DOHH2 (cell line): Measurements from ENCODE around the gene PCCA.

Experiments
- H3F3A ChIP-seq: fragments of 200-600 bp; sonication (generic), shearing (Covaris generic); 2 replicates; pipeline ENCODE4 v1.6.0; 2016; ENCODE audit warnings: antibody characterized with exemption, mild to moderate bottlenecking; ENCODE audit not compliant: control insufficient read depth, insufficient read depth
- H3K27ac ChIP-seq: fragments of 200-600 bp; sonication (generic); 2 replicates; pipeline ENCODE4 v1.5.1; 2014; ENCODE audit warnings: low read depth, mild to moderate bottlenecking, low read length, moderate library complexity
- H3K27me3 ChIP-seq: fragments of 200-600 bp; sonication (generic); 2 replicates; pipeline ENCODE4 v1.6.1; 2014; ENCODE audit warnings: mild to moderate bottlenecking, low read length, mixed read lengths; ENCODE audit not compliant: control insufficient read depth
- H3K36me3 ChIP-seq: fragments of 200-600 bp; sonication (generic); 2 replicates; pipeline ENCODE4 v1.6.1; 2014; ENCODE audit warnings: mild to moderate bottlenecking, low read length, moderate library complexity, mixed read lengths; ENCODE audit not compliant: control insufficient read depth
- H3K4me1 ChIP-seq: fragments of 200-600 bp; sonication (generic); 2 replicates; pipeline ENCODE4 v1.6.1; 2014; ENCODE audit warnings: mild to moderate bottlenecking, low read length, mixed read lengths; ENCODE audit not compliant: control insufficient read depth
- H3K4me2 ChIP-seq: fragments of 200-600 bp; sonication (generic); 2 replicates; pipeline ENCODE4 v1.6.0; 2014; ENCODE audit warnings: mild to moderate bottlenecking, low read length, moderate library complexity
- H3K4me3 ChIP-seq: fragments of 200-600 bp; sonication (generic); 2 replicates; pipeline ENCODE4 v1.5.1; 2014; ENCODE audit warnings: mild to moderate bottlenecking, low read length, mixed read lengths
- H3K79me2 ChIP-seq: fragments of 200-600 bp; sonication (generic); 2 replicates; pipeline ENCODE4 v1.6.1; 2014; ENCODE audit warnings: mild to moderate bottlenecking, low read length, mixed read lengths; ENCODE audit not compliant: control insufficient read depth
- H3K9me2 ChIP-seq: fragments of 200-600 bp; sonication (generic); replicated peaks from 2 replicates; pipeline ENCODE4 v1.6.1; 2014; ENCODE audit warnings: mild to moderate bottlenecking, low read length, mixed read lengths; ENCODE audit not compliant: control insufficient read depth
- H3K9me3 ChIP-seq: fragments of 200-600 bp; sonication (generic); 2 replicates; pipeline ENCODE4 v1.6.1; 2014; ENCODE audit warnings: antibody characterized with exemption, low read length, mixed read lengths; ENCODE audit not compliant: control insufficient read depth, insufficient read depth
- H4K20me1 ChIP-seq: fragments of 200-600 bp; sonication (generic); 2 replicates; pipeline ENCODE4 v1.6.0; 2014; ENCODE audit warnings: low read depth, mild to moderate bottlenecking, antibody characterized with exemption, low read length, moderate library complexity; ENCODE audit not compliant: control insufficient read depth, insufficient read depth
- EZH2phosphoT487 ChIP-seq: fragments of 200-600 bp; sonication (generic); IDR thresholded peaks from 2 replicates; pipeline ENCODE4 v1.6.1; 2017; ENCODE audit warnings: borderline replicate concordance, mild to moderate bottlenecking, antibody characterized with exemption, low read length, moderate library complexity, mixed read lengths
- TF ChIP-seq, protein P1 (sequence below): fragments of 200-600 bp; sonication (generic); IDR thresholded peaks from one replicate; pipeline ENCODE4 v1.5.1; 2014; ENCODE audit warnings: antibody characterized with exemption, mild to moderate bottlenecking, low read depth, low read length; ENCODE audit not compliant: poor library complexity, severe bottlenecking

Gene PCCA

GRCh38 chr13:100156788-100157187, 67.9 kb downstream of the PCCA start:
- Histone ChIP-seq H3K27ac (no peak overlapping the region), H3K4me3 (no peak overlapping the region), H3K36me3 (no peaks in the 10 kb centered on the region), H3K4me1 (no peaks in the 10 kb centered on the region), H4K20me1 (no peaks in the 10 kb centered on the region), H3K9me3 (no peaks in the 10 kb centered on the region), H3K4me2 (no peak overlapping the region), H3K79me2 (no peaks in the 10 kb centered on the region), H3K9me2 (no peaks in the 10 kb centered on the region), H3F3A (no peaks in the 10 kb centered on the region), H3K27me3 (no peaks in the 10 kb centered on the region)
- TF ChIP-seq, protein P1, sequence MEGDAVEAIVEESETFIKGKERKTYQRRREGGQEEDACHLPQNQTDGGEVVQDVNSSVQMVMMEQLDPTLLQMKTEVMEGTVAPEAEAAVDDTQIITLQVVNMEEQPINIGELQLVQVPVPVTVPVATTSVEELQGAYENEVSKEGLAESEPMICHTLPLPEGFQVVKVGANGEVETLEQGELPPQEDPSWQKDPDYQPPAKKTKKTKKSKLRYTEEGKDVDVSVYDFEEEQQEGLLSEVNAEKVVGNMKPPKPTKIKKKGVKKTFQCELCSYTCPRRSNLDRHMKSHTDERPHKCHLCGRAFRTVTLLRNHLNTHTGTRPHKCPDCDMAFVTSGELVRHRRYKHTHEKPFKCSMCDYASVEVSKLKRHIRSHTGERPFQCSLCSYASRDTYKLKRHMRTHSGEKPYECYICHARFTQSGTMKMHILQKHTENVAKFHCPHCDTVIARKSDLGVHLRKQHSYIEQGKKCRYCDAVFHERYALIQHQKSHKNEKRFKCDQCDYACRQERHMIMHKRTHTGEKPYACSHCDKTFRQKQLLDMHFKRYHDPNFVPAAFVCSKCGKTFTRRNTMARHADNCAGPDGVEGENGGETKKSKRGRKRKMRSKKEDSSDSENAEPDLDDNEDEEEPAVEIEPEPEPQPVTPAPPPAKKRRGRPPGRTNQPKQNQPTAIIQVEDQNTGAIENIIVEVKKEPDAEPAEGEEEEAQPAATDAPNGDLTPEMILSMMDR: no peak
- TF ChIP-seq EZH2phosphoT487: no peak

- Histone ChIP-seq H3K27me3 (no peaks in the 10 kb centered on the region), H3K36me3 (no peaks in the 10 kb centered on the region), H3K9me2 (no peaks in the 10 kb centered on the region), H3K4me3 (no peak overlapping the region), H3F3A (no peaks in the 10 kb centered on the region), H3K27ac (no peak overlapping the region), H3K4me1 (no peaks in the 10 kb centered on the region), H3K4me2 (no peak overlapping the region), H4K20me1 (no peaks in the 10 kb centered on the region), H3K79me2 (no peaks in the 10 kb centered on the region), H3K9me3 (no peaks in the 10 kb centered on the region)
- TF ChIP-seq, protein P1: no peak
- TF ChIP-seq EZH2phosphoT487: no peak
Observed at GRCh38 chr13:100158569-100158968, 69.7 kb downstream of the PCCA start.

DNA sequence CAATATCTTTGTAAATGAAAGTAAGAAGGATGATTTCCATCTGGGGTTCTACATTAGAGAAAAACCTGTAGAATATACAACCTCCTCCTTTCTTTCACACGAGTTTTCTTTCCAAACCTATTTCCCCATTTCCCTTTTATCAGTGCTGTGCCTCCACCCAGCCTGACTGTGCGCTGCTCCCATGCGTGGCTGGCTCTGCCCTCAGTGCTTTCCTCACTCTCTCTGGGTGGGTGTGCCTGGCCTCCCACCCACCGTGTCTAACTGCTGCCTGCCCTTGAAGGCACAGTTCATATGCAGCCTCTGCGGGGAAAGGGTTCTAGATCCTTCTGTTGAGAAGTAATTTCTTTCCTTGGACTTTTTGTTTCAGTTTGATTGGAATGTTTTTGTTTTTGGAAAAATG, 70.7 kb downstream of the PCCA start:
- TF ChIP-seq, protein P1: no peak
- no peak for TF ChIP-seq EZH2phosphoT487

GRCh38 chr13:100160450-100160849, 71.6 kb downstream of the PCCA start:
- Histone ChIP-seq H3K4me3 (no peak overlapping the region), H3K79me2 (no peaks in the 10 kb centered on the region), H3K9me3 (no peaks in the 10 kb centered on the region), H3F3A (no peaks in the 10 kb centered on the region), H3K36me3 (no peaks in the 10 kb centered on the region), H3K4me2 (no peak overlapping the region), H3K9me2 (no peaks in the 10 kb centered on the region), H3K4me1 (no peaks in the 10 kb centered on the region), H3K27me3 (no peaks in the 10 kb centered on the region), H3K27ac (no peak overlapping the region), H4K20me1 (no peaks in the 10 kb centered on the region)
- TF ChIP-seq EZH2phosphoT487: no peak
- TF ChIP-seq, protein P1: no peak

More for the DNA sequence above, 70.7 kb downstream of the PCCA start:
- Histone ChIP-seq H3K4me3 (no peak overlapping the region), H3K4me2 (no peak overlapping the region), H3K27me3 (no peaks in the 10 kb centered on the region), H3K4me1 (no peaks in the 10 kb centered on the region), H3K9me2 (no peaks in the 10 kb centered on the region), H3K27ac (no peak overlapping the region), H3F3A (no peaks in the 10 kb centered on the region), H3K79me2 (no peaks in the 10 kb centered on the region), H3K9me3 (no peaks in the 10 kb centered on the region), H3K36me3 (no peaks in the 10 kb centered on the region), H4K20me1 (no peaks in the 10 kb centered on the region)
